Measurements from ENCODE around the gene SSBP2.

Gene SSBP2

DNA sequence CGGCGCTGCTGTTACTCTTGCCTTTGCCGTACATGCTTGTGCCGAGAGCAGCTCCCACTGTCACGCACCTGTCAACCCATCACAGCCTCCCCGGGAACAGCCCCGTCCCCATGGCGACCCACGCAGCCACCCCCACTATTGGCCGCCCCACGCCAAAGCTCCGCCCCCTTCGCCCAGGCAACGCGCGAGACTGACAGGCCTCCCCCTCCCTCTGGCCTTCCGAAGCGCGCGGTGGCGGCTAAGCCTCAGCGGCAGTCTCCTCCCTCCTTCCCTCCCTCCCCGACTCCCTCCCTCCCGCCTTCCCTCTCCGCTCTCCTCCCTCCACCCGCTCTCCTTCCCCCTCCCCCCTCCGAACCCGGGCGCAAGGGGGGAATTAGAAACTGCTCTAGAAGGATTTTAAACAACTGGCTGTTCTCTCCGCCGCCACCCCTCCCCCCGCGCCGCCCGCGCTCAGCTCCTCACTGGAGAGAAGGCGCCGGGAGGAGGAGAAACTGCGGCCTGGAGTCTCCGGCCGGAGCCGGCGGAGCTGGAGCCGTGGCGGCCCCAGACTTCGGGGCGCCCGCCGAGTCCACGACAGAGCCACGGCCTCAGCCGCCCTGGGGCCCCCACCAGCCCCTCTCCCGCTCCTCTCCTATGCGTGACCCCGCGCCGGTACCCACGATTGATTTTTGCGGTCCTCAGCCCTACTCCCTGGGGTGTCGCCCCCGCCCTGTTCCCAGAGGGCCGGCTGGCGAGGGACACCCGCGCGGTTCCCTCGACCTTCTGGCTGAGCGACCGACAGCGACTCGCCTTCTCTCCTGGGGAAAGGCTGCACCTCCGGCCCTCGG, at the start of gene SSBP2:
Gene SSBP2 (minus strand): TSS at position 89 of the 827 bp plus-strand sequence. CDS start 55 bp downstream, at position 34.
- Mint-ChIP-seq H3K36me3 (ENCODE audit: low read depth) (peaks cover 14% of the 10 kb centered on the region), H3K4me3 (peak within 1 kb of the TSS; percentile 92), H3K27ac (peak within 1 kb of the TSS; percentile 97), H3K27me3 (peaks cover 6% of the 10 kb centered on the region), H3K9me3 (no peaks in the 10 kb centered on the region), H3K4me1 (ENCODE audit: low read depth) (peaks cover 21% of the 10 kb centered on the region)
- intact Hi-C loops (cut with micrococcal nuclease), result loop anchor here (1.0 to 10.0 kb wide), 8 partner anchors 28 to 528 kb away; partner anchors contain the start of genes ATG10, RPS23 and ZCCHC9

DNA sequence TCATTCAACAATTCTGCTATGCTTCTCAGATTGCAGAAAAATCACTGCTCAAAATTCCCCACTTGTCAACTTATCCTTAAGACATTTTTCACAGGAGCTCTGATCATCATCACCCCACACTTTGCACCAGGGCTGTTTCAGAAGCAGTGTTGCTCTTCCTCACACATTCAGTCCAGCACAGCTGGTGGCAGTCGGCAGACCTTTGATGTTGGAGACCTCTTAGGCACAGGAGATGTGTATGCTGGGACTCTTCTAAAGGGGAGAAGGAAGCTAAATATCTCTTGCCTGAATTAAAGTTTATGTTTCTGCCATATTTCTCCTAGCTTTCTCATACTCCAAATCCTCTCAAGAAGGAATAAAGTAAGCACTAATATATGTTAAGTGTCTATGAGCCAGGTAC, 44.8 kb upstream of the SSBP2 start:
- Mint-ChIP-seq H3K27me3 (peaks cover 2% of the 10 kb centered on the region), H3K27ac (no peak overlapping the region), H3K9me3 (peaks cover 7% of the 10 kb centered on the region), H3K36me3 (ENCODE audit: low read depth) (no peaks in the 10 kb centered on the region), H3K4me1 (ENCODE audit: low read depth) (peaks cover 10% of the 10 kb centered on the region), H3K4me3 (no peak overlapping the region)
- intact Hi-C loops (cut with micrococcal nuclease), result no loop called here

GRCh38 chr5:81794226-81794625, 43.3 kb upstream of the SSBP2 start:
- Mint-ChIP-seq H3K4me3 (no peak overlapping the region), H3K27me3 (no peaks in the 10 kb centered on the region), H3K27ac (no peak overlapping the region), H3K36me3 (ENCODE audit: low read depth) (no peaks in the 10 kb centered on the region), H3K4me1 (ENCODE audit: low read depth) (peaks cover 10% of the 10 kb centered on the region), H3K9me3 (peaks cover 1% of the 10 kb centered on the region)
- intact Hi-C loops (cut with micrococcal nuclease), result no loop called here

GRCh38 chr5:81790336-81790735, 39.4 kb upstream of the SSBP2 start:
- no peaks in the 10 kb centered on the region for H3K9me3 Mint-ChIP-seq
- no peaks in the 10 kb centered on the region for H3K36me3 Mint-ChIP-seq (ENCODE audit: low read depth)
- intact Hi-C loops (cut with micrococcal nuclease), result no loop called here
- no peak overlapping the region for H3K4me3 Mint-ChIP-seq
- H3K4me1 Mint-ChIP-seq (ENCODE audit: low read depth), result peaks cover 22% of the 10 kb centered on the region
- no peaks in the 10 kb centered on the region for H3K27me3 Mint-ChIP-seq
- no peak overlapping the region for H3K27ac Mint-ChIP-seq

GRCh38 chr5:81789033-81789432, 38.1 kb upstream of the SSBP2 start:
- Mint-ChIP-seq H3K36me3 (ENCODE audit: low read depth) (no peaks in the 10 kb centered on the region), H3K27ac (no peak overlapping the region), H3K4me3 (no peak overlapping the region), H3K9me3 (no peaks in the 10 kb centered on the region), H3K4me1 (ENCODE audit: low read depth) (peaks cover 21% of the 10 kb centered on the region), H3K27me3 (no peaks in the 10 kb centered on the region)
- intact Hi-C loops (cut with micrococcal nuclease), result loop anchor here (2.0 kb wide), 1 partner anchor 38 kb away; the partner anchor contains the start of gene SSBP2

- no peaks in the 10 kb centered on the region for H3K27me3 Mint-ChIP-seq
- no peaks in the 10 kb centered on the region for H3K9me3 Mint-ChIP-seq
- H3K4me3 Mint-ChIP-seq, result no peak overlapping the region
- intact Hi-C loops (cut with micrococcal nuclease), result loop anchor here (1.0 to 2.0 kb wide), 2 partner anchors 38 to 63 kb away; partner anchors contain the start of gene SSBP2
- peaks cover 24% of the 10 kb centered on the region for H3K4me1 Mint-ChIP-seq (ENCODE audit: low read depth)
- H3K36me3 Mint-ChIP-seq (ENCODE audit: low read depth), result no peaks in the 10 kb centered on the region
- no peak overlapping the region for H3K27ac Mint-ChIP-seq
Measured at GRCh38 chr5:81788329-81788728, 37.4 kb upstream of the SSBP2 start.

DNA sequence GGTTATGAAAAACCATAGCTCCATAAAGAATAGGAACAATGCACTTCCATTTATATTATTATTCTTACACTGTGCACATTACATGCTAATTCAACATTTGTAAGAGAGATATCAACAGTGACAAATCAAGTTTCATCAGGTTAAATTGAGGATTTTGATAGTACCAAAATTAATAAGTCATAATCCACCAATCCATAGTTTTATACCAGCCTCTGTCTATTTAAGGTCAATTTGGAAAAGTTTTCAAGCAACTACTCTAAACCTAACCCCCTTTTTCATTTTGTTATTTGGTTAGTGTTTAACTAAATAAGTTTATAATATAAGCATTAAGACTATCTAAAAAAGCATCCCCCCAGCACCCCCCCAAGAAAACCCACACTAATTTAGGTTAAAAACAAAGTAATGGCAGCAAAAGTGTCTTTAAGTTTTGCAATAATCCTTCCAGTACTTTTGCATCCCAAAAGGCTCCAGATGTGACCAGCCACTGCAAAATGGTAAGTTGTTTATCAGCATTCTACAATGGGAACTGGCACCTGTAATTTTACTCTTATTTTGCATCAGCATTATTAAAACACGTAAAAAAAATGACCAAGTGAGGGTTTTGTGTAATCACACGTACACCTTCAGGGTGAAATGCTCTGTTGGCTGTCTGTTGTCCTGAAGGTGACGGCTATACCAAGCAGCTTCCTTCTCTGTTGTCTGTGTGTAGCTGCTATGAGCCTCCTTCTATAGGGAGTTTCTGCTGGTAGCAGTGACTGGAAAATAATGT, 36.8 kb upstream of the SSBP2 start:
- Mint-ChIP-seq H3K36me3 (ENCODE audit: low read depth) (no peaks in the 10 kb centered on the region), H3K4me1 (ENCODE audit: low read depth) (peaks cover 28% of the 10 kb centered on the region), H3K4me3 (no peak overlapping the region), H3K27me3 (no peaks in the 10 kb centered on the region), H3K9me3 (no peaks in the 10 kb centered on the region), H3K27ac (no peak overlapping the region)
- intact Hi-C loops (cut with micrococcal nuclease), result loop anchor here (1.0 to 2.0 kb wide), 2 partner anchors 37 to 64 kb away; partner anchors contain the start of gene SSBP2

- peaks cover 28% of the 10 kb centered on the region for H3K4me1 Mint-ChIP-seq (ENCODE audit: low read depth)
- H3K4me3 Mint-ChIP-seq, result no peak overlapping the region
- intact Hi-C loops (cut with micrococcal nuclease), result no loop called here
- H3K27ac Mint-ChIP-seq, result no peak overlapping the region
- H3K36me3 Mint-ChIP-seq (ENCODE audit: low read depth), result no peaks in the 10 kb centered on the region
- H3K9me3 Mint-ChIP-seq, result no peaks in the 10 kb centered on the region
- no peaks in the 10 kb centered on the region for H3K27me3 Mint-ChIP-seq
Measured at GRCh38 chr5:81786991-81787390, 36.1 kb upstream of the SSBP2 start.

DNA sequence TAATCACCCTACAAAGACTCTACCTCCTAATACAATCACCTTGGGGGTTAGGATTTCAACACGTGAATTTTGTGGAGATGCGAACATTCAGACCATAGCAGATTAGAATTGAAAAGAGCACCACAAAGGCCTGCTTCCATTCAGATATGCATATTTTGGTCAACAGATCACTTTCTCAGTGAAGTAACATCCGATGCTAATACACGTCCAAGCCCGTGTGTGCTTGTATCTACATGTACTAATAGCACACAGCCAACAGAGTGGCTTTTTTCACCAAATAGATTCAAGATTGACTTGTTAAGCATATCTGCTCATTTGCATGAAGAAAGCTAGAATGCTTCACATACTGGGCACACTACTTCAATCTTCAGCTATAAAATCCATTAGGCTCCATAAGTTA, 35.6 kb upstream of the SSBP2 start:
- Mint-ChIP-seq H3K4me1 (ENCODE audit: low read depth) (peaks cover 28% of the 10 kb centered on the region), H3K27ac (no peak overlapping the region), H3K36me3 (ENCODE audit: low read depth) (no peaks in the 10 kb centered on the region), H3K4me3 (no peak overlapping the region), H3K9me3 (no peaks in the 10 kb centered on the region), H3K27me3 (no peaks in the 10 kb centered on the region)
- intact Hi-C loops (cut with micrococcal nuclease), result no loop called here

DNA sequence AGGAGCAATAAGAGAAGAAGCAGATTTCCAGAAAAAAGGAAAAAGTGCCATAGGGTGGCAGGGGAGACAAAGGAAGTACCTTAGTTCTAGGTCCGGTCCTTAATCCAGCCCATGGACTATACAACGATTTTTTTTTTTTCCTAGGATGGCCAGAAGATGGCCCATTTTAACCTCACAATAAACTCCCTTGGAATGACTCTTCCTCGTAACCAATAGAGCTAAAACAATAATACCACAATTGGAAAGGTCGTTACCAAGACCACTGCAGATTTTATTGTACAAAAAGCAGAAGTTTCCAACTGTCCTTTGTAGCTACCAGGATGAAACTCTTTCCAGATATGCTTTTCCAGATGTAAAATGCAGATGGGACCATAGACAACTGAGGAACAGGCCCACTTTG, 34.4 kb upstream of the SSBP2 start:
- peaks cover 28% of the 10 kb centered on the region for H3K4me1 Mint-ChIP-seq (ENCODE audit: low read depth)
- H3K4me3 Mint-ChIP-seq, result no peak overlapping the region
- no peaks in the 10 kb centered on the region for H3K9me3 Mint-ChIP-seq
- H3K36me3 Mint-ChIP-seq (ENCODE audit: low read depth), result no peaks in the 10 kb centered on the region
- no peak overlapping the region for H3K27ac Mint-ChIP-seq
- intact Hi-C loops (cut with micrococcal nuclease), result no loop called here
- no peaks in the 10 kb centered on the region for H3K27me3 Mint-ChIP-seq

DNA sequence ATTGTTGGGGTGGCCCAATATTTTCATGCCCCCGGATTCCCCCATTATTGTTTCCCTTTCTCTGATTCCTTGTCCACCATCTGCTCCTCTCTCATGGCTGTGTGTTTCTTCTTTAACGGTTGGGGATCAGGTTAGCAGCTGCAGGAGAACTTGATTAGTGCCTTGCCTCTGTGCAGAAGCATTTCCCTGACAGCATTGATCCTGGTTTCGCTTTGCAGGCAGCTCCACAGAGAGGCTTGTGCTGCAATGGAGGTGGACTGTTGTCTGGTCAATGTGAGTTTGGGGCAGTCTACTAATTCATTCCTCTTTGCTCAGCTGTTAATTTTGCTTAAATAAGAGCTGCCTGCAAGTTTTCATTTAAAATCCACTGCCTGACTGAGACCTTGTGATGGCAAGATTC, 32.5 kb upstream of the SSBP2 start:
- peak overlapping the region; percentile 32 for H3K27ac Mint-ChIP-seq
- H3K4me3 Mint-ChIP-seq, result peak overlapping the region; percentile 11
- intact Hi-C loops (cut with micrococcal nuclease), result no loop called here
- no peaks in the 10 kb centered on the region for H3K36me3 Mint-ChIP-seq (ENCODE audit: low read depth)
- H3K27me3 Mint-ChIP-seq, result no peaks in the 10 kb centered on the region
- H3K4me1 Mint-ChIP-seq (ENCODE audit: low read depth), result peaks cover 40% of the 10 kb centered on the region
- no peaks in the 10 kb centered on the region for H3K9me3 Mint-ChIP-seq

- no peaks in the 10 kb centered on the region for H3K27me3 Mint-ChIP-seq
- intact Hi-C loops (cut with micrococcal nuclease), result no loop called here
- no peaks in the 10 kb centered on the region for H3K36me3 Mint-ChIP-seq (ENCODE audit: low read depth)
- no peak overlapping the region for H3K4me3 Mint-ChIP-seq
- H3K4me1 Mint-ChIP-seq (ENCODE audit: low read depth), result peaks cover 39% of the 10 kb centered on the region
- H3K27ac Mint-ChIP-seq, result no peak overlapping the region
- H3K9me3 Mint-ChIP-seq, result no peaks in the 10 kb centered on the region
Measured at GRCh38 chr5:81782811-81783210, 31.9 kb upstream of the SSBP2 start.

DNA sequence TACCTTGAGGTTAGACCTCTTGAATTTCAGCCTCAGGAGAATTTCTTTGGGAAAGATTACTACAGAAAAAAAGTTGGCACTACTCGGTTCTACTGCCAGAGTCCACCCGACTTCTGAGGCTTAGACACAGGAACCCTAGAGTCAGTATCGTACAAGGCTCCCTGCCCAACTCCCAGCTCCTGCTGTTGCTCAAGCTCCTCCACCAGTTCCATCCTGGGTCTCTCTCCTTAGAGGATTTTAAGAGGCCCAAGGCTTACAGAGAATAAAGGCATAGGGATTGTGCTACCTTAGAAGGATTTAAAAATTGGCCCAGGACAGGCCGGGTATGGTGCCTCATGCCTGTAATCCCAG, 29.0 kb upstream of the SSBP2 start:
- intact Hi-C loops (cut with micrococcal nuclease), result loop anchor here (2.0 kb wide), 1 partner anchor 29 kb away; the partner anchor contains the start of gene SSBP2
- Mint-ChIP-seq H3K4me1 (ENCODE audit: low read depth) (peaks cover 26% of the 10 kb centered on the region), H3K27ac (peak overlapping the region; percentile 86), H3K4me3 (no peak overlapping the region), H3K9me3 (no peaks in the 10 kb centered on the region), H3K27me3 (no peaks in the 10 kb centered on the region), H3K36me3 (ENCODE audit: low read depth) (no peaks in the 10 kb centered on the region)
